Trophoblast cell (in vitro differentiated cells and primary cell): ENCODE results near the gene IFRD2. TPM values are rescaled to one million over a fixed set of nuclear protein-coding genes. Genes with fewer than 3 reads are reported as not detected.
A peak's percentile ranks its signal among the peaks of the same experiment; 100 is the strongest.

Source experiments
- DNase-seq, 2 donors: peaks; one replicate each; pipeline ENCODE4 v3.0.0-alpha.2; 2016
- H2AFZ ChIP-seq: 2 replicates; pipeline ENCODE4 v1.6.1; 2013; ENCODE audit warnings: low read length, moderate library complexity, mild to moderate bottlenecking; ENCODE audit not compliant: insufficient read depth, poor library complexity
- H2AK5ac ChIP-seq: 2 replicates; pipeline ENCODE4 v1.6.1; 2013; ENCODE audit warnings: mild to moderate bottlenecking, low read length
- H2BK120ac ChIP-seq: 2 replicates; pipeline ENCODE4 v1.6.1; 2013; ENCODE audit warnings: low read length, mild to moderate bottlenecking, moderate library complexity; ENCODE audit not compliant: insufficient read depth, poor library complexity
- H2BK12ac ChIP-seq: 2 replicates; pipeline ENCODE4 v1.6.1; 2013; ENCODE audit warnings: mild to moderate bottlenecking, low read length, moderate library complexity
- H2BK5ac ChIP-seq: 2 replicates; pipeline ENCODE4 v1.6.1; 2013; ENCODE audit warnings: low read length, low read depth, moderate library complexity, mild to moderate bottlenecking; ENCODE audit not compliant: poor library complexity
- H3K14ac ChIP-seq: 2 replicates; pipeline ENCODE4 v1.6.1; 2013; ENCODE audit warnings: mild to moderate bottlenecking, low read length
- H3K18ac ChIP-seq: 2 replicates; pipeline ENCODE4 v1.6.1; 2013; ENCODE audit warnings: mild to moderate bottlenecking, low read length
- H3K23ac ChIP-seq: 2 replicates; pipeline ENCODE4 v1.6.1; 2013; ENCODE audit warnings: low read length
- H3K27ac ChIP-seq: 2 replicates; pipeline ENCODE4 v1.5.1; 2013; ENCODE audit warnings: low read depth, mild to moderate bottlenecking, inconsistent platforms, low read length, moderate library complexity
- H3K27me3 ChIP-seq: 2 replicates; pipeline ENCODE4 v1.6.1; 2013; ENCODE audit warnings: inconsistent platforms, mild to moderate bottlenecking, low read length, moderate library complexity; ENCODE audit not compliant: insufficient read depth
- H3K36me3 ChIP-seq, 2 experiments: 1 replicate in 1 of 2; 2 replicates in 1 of 2; pipeline ENCODE4 v1.6.1; 2013; ENCODE audit warnings: low read length in 2 of 2, mild to moderate bottlenecking in 2 of 2, moderate library complexity in 1 of 2; ENCODE audit not compliant: insufficient read depth in 2 of 2, control insufficient read depth in 1 of 2
- H3K4ac ChIP-seq: 2 replicates; pipeline ENCODE4 v1.6.1; 2013; ENCODE audit warnings: low read depth, mild to moderate bottlenecking, low read length, moderate library complexity
- H3K4me1 ChIP-seq, 2 experiments: 1 replicate in 1 of 2; 2 replicates in 1 of 2; pipeline ENCODE4 v1.6.1; 2013; ENCODE audit warnings: low read length in 2 of 2, mild to moderate bottlenecking in 2 of 2, moderate library complexity in 1 of 2; ENCODE audit not compliant: insufficient read depth in 2 of 2, control insufficient read depth in 1 of 2
- H3K4me2 ChIP-seq: 2 replicates; pipeline ENCODE4 v1.6.1; 2013; ENCODE audit warnings: inconsistent platforms, mild to moderate bottlenecking, low read length, moderate library complexity
- H3K4me3 ChIP-seq: 2 replicates; pipeline ENCODE4 v1.5.1; 2013; ENCODE audit warnings: mild to moderate bottlenecking, low read depth, low read length, inconsistent platforms
- H3K79me1 ChIP-seq: one replicate; pipeline ENCODE4 v1.6.1; 2013; ENCODE audit warnings: low read length
- H3K79me2 ChIP-seq: 2 replicates; pipeline ENCODE4 v1.6.1; 2013; ENCODE audit warnings: low read length, mild to moderate bottlenecking; ENCODE audit not compliant: control insufficient read depth, insufficient read depth, poor library complexity
- H3K9ac ChIP-seq: 2 replicates; pipeline ENCODE4 v1.6.1; 2013; ENCODE audit warnings: mild to moderate bottlenecking, low read length
- H3K9me3 ChIP-seq: 2 replicates; pipeline ENCODE4 v1.6.1; 2013; ENCODE audit warnings: low read depth, mild to moderate bottlenecking, control low read depth, inconsistent platforms, low read length; ENCODE audit not compliant: insufficient read depth
- H4K12ac ChIP-seq: 2 replicates; pipeline ENCODE4 v1.6.1; 2013; ENCODE audit warnings: low read depth, mild to moderate bottlenecking, low read length, moderate library complexity
- H4K8ac ChIP-seq: 2 replicates; pipeline ENCODE4 v1.6.1; 2013; ENCODE audit warnings: low read depth, mild to moderate bottlenecking, low read length, moderate library complexity
- H4K91ac ChIP-seq: one replicate; pipeline ENCODE4 v1.6.1; 2013; ENCODE audit warnings: low read depth, mild to moderate bottlenecking, low read length, moderate library complexity
- WGBS: extraction: QIAGEN DNeasy Blood & Tissue Kit; methylation state at CpG from one replicate; pipeline ENCODE4 v1.1.7; 2013; ENCODE audit warnings: missing lambda C conversion rate; ENCODE audit not compliant: insufficient read length, insufficient coverage; ENCODE audit errors: extremely low coverage; 5-methylcytosine and 5-hydroxymethylcytosine counted together
- polyA plus RNA-seq: library from polyadenylated mRNA; stranded (reverse); fragments of 200-250 nt; gene quantifications from 2 replicates; pipeline ENCODE4 v1.2.3, GENCODE V29; 2013

IFRD2 gene, protein sequence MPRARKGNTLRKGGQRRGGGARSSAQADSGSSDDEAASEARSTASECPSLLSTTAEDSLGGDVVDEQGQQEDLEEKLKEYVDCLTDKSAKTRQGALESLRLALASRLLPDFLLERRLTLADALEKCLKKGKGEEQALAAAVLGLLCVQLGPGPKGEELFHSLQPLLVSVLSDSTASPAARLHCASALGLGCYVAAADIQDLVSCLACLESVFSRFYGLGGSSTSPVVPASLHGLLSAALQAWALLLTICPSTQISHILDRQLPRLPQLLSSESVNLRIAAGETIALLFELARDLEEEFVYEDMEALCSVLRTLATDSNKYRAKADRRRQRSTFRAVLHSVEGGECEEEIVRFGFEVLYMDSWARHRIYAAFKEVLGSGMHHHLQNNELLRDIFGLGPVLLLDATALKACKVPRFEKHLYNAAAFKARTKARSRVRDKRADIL
- polyA plus RNA-seq, result 36.9 and 37.3 TPM in 2 replicates

DNA sequence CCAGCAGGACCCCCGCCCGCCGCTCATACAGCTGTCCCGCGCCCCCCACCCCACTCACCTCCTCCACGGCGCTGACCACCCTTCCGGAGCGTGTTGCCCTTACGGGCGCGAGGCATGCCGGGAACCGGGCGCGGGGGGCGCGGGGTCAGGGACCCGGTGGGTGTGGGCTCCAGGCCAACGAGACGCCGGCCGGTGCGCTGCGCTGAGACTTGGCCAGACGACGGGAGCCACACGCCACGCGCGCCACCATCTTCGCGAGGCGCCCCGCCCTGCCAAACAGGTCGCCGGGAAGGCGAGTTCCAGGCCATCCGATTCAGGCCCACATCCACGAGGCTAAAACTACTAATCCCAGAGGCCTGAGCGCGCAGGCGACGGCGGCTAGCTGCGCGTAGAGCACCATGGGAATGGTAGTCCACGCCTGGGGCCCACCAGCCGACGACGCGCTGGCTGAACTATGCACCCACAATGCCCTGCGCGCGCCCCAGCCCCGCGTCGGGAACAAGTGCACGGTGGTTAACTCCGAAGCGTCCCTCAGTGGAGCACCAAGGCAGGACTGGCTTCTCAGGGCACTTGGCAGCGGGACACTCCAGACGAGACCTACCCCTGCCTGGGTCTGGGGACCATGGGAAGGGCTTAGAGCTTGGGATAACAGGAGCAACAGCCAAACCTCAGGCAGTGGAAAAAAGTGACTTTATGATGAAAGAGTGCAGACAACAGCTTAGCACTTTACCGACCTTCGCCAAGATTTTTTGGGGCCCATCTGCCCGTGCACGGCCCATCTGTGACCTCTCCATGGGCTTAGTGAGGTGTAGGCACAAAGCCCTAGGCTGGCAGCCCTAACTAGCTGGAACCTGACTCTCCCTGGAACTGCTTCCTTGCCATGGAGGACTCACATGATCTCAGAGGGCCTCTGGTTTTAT is at the start of gene IFRD2:
TSS of gene IFRD2 (minus strand) at position 271 of the 920 bp plus-strand sequence. CDS start at position 116, 155 bp downstream.
- Histone ChIP-seq H2BK5ac (peak within 1 kb of the TSS; percentile 15), H3K9ac (peak within 1 kb of the TSS; percentile 92), H3K79me1 (peaks cover 9% of the 10 kb centered on the region), H4K12ac (peak within 1 kb of the TSS; percentile 82), H4K91ac (peak within 1 kb of the TSS; percentile 71), H2AK5ac (peak within 1 kb of the TSS; percentile 78), H3K36me3 (peaks cover 35 to 36% of the 10 kb centered on the region in 2 experiments), H3K27me3 (no peaks in the 10 kb centered on the region), H3K27ac (no peak within 1 kb of the TSS), H4K8ac (peak within 1 kb of the TSS; percentile 93), H3K4me1 (peaks cover 6 to 10% of the 10 kb centered on the region in 2 experiments), H2AFZ (peak within 1 kb of the TSS; percentile 77), H3K14ac (peak within 1 kb of the TSS; percentile 56), H3K4me2 (peak within 1 kb of the TSS; percentile 99), H3K9me3 (peaks cover 2% of the 10 kb centered on the region), H3K23ac (no peak within 1 kb of the TSS), H2BK12ac (no peak within 1 kb of the TSS), H3K4me3 (peak within 1 kb of the TSS; percentile 87), H3K18ac (peak within 1 kb of the TSS; percentile 48), H3K4ac (peak within 1 kb of the TSS; percentile 91), H2BK120ac (peak within 1 kb of the TSS; percentile 4), H3K79me2 (peaks cover 4% of the 10 kb centered on the region)
- no CpG with 5 or more reads among the region's 67 CpGs for WGBS
- DNase-seq, result peak; percentile 97 to 98

DNA sequence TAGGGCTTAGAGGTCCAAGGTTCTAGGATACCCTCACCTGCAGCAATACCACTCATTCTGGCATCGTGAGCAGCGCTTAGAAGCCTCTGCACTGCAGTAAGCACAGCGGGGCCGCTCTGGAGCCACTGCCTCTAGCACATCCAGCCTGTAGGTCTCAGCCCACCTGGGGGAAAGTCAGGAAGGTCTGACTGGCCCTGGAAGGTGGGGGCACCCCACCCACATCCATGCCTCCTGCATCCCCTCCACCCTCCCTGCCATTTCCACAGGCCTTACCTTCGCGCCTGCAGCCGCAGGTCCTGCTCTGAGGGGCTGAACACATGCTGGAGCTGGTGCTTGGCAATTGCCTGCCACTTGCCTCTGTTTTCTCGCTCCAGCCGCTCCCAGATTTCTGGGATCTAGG is 49.3 kb upstream of the IFRD2 start:
- no peak overlapping the region for H2BK5ac ChIP-seq
- no peak overlapping the region for H2BK120ac ChIP-seq
- no peak overlapping the region for H3K9ac ChIP-seq
- H2AFZ ChIP-seq, result no peak overlapping the region
- H4K12ac ChIP-seq, result no peak overlapping the region
- H3K27me3 ChIP-seq, result peaks cover 31% of the 10 kb centered on the region
- peaks cover 11% of the 10 kb centered on the region for H3K79me1 ChIP-seq
- no peak overlapping the region for H3K4ac ChIP-seq
- H3K18ac ChIP-seq, result no peak overlapping the region
- H3K4me2 ChIP-seq, result no peak overlapping the region
- peaks cover 19 to 21% of the 10 kb centered on the region in 2 experiments for H3K4me1 ChIP-seq
- no peak overlapping the region for H3K4me3 ChIP-seq
- H3K27ac ChIP-seq, result no peak overlapping the region
- no peak for DNase-seq
- no peaks in the 10 kb centered on the region for H3K36me3 ChIP-seq
- no peak overlapping the region for H4K91ac ChIP-seq
- no peak overlapping the region for H2AK5ac ChIP-seq
- peaks cover 6% of the 10 kb centered on the region for H3K9me3 ChIP-seq
- H3K23ac ChIP-seq, result no peak overlapping the region
- no peak overlapping the region for H2BK12ac ChIP-seq
- H3K14ac ChIP-seq, result no peak overlapping the region
- H4K8ac ChIP-seq, result no peak overlapping the region
- H3K79me2 ChIP-seq, result peaks cover 9% of the 10 kb centered on the region
- WGBS, result no CpG with 5 or more reads among the region's 9 CpGs

DNA sequence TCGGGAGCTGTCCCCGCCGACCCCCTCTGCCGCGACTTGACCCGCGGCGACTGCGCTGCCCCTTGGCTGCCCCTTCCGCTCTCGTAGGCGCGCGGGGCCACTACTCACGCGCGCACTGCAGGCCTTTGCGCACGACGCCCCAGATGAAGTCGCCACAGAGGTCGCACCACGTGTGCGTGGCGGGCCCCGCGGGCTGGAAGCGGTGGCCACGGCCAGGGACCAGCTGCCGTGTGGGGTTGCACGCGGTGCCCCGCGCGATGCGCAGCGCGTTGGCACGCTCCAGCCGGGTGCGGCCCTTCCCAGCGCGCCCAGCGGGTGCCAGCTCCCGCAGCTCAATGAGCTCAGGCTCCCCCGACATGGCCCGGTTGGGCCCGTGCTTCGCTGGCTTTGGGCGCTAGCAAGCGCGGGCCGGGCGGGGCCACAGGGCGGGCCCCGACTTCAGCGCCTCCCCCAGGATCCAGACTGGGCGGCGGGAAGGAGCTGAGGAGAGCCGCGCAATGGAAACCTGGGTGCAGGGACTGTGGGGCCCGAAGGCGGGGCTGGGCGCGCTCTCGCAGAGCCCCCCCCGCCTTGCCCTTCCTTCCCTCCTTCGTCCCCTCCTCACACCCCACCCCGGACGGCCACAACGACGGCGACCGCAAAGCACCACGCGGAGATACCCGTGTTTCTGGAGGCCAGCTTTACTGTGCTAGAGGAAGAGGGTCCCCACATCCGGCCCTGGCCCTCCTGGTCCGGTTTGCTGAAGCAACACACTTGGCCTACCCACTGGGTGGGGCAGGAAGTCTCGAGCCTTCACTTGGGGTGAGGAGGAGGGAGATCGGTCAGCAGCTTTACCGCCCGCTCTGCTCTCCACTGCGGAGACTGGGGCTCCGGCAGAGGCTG is 48.5 kb upstream of the IFRD2 start, which contains the start of gene RASSF1:
TSS of gene RASSF1 (minus strand) at position 389 of the 882 bp plus-strand sequence. CDS start at position 358, 31 bp downstream.
- Histone ChIP-seq H3K36me3 (peaks cover 0 to 2% of the 10 kb centered on the region in 2 experiments), H3K4me3 (peak within 1 kb of the TSS; percentile 46), H3K9me3 (peaks cover 6% of the 10 kb centered on the region), H3K23ac (no peak within 1 kb of the TSS), H2AK5ac (no peak within 1 kb of the TSS), H3K9ac (no peak within 1 kb of the TSS), H3K4ac (no peak within 1 kb of the TSS), H3K18ac (no peak within 1 kb of the TSS), H4K8ac (no peak within 1 kb of the TSS), H2BK5ac (no peak within 1 kb of the TSS), H3K27ac (no peak within 1 kb of the TSS), H2BK120ac (no peak within 1 kb of the TSS), H2BK12ac (no peak within 1 kb of the TSS), H2AFZ (peak within 1 kb of the TSS; percentile 13), H3K4me2 (peak within 1 kb of the TSS; percentile 59), H3K79me2 (peaks cover 14% of the 10 kb centered on the region), H3K79me1 (peaks cover 12% of the 10 kb centered on the region), H3K14ac (no peak within 1 kb of the TSS), H3K27me3 (peaks cover 31% of the 10 kb centered on the region), H3K4me1 (peaks cover 19 to 23% of the 10 kb centered on the region in 2 experiments), H4K91ac (no peak within 1 kb of the TSS), H4K12ac (no peak within 1 kb of the TSS)
- DNase-seq, result no peak
- no CpG with 5 or more reads among the region's 85 CpGs for WGBS
